ENCODE data around the gene C16orf87.

C16orf87 gene

DNA sequence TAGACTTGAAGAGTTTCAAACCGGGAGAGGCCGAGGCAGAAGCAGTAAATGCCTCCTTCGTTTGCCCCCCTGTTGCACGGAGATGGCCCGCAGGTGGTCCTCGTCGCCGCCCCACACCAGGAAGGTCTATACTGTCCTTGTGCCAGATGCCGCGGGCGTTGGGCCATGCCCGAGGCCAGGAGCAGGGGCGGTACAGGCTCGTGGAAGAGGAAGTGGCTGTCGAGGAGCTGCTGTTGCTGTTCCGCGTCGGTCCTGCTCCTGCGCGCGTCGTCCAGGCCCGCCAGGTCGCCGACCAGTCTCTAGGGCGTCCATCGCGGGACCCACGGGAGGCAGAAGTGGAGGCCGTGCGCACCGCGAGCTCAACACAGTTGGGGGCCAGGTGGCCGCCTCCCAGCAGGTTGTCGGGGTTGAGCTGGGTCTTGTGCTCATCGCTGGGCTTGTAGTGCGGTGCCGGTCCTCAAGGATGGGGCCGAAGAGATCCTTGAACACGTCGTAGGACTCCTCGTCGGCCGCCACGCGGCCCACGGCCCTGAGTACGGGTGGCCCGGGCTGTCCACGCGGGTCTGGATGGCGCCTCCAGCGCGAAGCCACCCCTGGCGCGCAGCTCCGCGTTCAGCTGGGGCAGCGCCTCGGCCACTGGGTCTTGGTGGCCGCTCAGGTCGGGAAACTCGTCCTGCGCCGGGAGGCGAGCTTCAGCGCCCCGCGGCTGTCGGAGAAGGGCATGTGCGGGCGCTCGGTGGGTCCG is 13.1 kb upstream of the C16orf87 start:
- DNase-seq, result peak; percentile 21

DNA sequence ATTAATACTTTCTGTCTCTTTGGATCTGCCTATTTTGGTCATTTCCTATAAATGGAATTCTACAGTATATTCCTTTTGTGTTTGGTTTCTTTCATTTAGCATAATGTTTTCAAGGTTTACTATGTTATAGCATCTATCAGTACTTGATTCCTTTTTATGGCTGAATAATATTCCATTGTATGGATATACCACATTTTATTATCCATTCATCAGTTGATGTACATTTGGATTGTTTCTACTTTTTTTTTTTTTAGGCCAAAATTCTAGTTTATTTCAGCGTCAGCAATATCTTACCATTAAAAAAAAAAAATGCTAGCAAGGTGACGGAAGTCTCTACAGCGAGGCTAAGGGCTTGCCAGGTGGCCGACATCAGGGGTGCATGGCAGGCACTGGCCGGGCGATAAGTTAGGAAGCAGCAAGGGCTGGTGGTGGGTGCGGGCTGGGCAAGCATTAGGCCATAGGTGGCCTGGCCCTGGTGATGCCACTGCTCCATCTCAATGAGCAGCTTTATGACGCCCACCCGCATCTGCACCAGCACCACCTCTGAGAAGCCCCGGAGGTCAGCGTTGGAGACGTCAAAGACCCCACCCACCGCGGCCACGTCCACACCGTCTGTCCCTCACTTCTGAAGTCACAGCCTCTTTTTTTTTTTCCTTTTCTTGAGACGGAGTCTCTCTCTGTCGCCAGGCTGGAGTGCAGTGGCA is 11.4 kb upstream of the C16orf87 start:
- DNase-seq, result no peak

DNA sequence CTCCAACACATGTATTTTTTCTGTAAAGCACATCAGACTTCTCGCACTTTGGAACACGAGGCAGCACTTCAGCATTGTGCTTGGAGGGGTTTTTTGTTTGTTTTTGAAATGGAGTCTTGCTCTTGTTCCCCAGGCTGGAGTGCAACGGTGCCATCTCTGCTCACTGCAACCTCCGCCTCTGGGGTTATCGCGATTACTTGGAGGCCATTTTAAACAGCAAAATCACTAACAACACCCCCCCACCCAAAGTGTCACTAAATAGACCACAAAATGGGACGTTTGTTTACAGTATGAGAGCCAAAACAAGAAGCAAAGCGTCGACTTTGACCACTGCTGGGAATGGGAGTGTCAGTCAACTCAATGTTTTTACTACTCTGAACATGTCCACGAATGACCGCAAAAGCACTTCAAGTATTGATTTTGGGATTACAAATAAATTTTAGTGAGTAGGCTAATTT is 9.0 kb upstream of the C16orf87 start:
- no peak for DNase-seq

- DNase-seq, result peak; percentile 76
Measured at GRCh38 chr16:46836534-46837530, 5.9 kb upstream of the C16orf87 start.

GRCh38 chr16:46833460-46833800 is 2.5 kb upstream of the C16orf87 start:
- DNase-seq, result no peak

- DNase-seq, result no peak
Measured at GRCh38 chr16:46832757-46833459, 1.9 kb upstream of the C16orf87 start.

- peak; percentile 27 for DNase-seq
Measured at GRCh38 chr16:46830417-46830901, 521 bp downstream of the C16orf87 start.

GRCh38 chr16:46828943-46829342 is 2.0 kb downstream of the C16orf87 start:
- no peak for DNase-seq

DNA sequence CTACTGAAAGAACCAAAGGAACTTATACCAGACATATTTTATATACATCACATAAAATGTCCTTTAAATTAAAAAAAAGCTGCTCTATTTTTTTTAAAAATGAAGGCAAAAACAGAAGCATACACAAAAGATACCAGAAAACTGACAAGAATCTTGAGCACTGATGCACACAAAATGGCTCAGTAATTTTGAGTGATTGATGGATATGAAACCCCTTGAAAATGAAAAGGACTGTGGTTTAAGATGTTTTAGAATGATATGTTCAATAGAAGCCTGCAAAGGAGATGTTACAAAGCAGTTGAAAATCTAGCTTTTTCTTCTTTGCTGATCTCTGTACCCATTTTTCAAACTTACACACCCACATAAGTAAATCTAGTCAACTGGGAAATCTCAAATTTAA is 2.7 kb downstream of the C16orf87 start:
- no peak for DNase-seq

DNA sequence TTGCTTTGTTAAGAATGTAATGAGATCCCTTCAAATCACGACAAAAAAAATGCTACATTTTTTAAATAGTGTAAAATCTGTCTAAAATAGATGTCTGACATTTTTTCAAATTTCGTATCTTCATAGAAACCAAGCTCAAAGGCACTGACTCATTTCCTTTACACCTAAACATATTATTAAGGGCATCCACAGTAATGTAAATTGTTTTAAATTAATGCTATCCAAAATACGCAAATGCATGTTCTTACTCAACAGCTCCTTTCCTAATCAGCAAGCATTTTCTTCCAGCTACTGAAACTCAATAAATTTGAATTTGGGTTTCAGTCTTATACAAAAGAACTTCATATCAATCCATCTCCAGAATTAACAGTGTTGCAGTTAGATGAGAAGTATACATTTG is 4.3 kb downstream of the C16orf87 start:
- DNase-seq, result no peak

GRCh38 chr16:46822270-46822669 is 8.7 kb downstream of the C16orf87 start:
- no peak for DNase-seq

GRCh38 chr16:46817961-46818360 is 13.0 kb downstream of the C16orf87 start:
- no peak for DNase-seq

DNA sequence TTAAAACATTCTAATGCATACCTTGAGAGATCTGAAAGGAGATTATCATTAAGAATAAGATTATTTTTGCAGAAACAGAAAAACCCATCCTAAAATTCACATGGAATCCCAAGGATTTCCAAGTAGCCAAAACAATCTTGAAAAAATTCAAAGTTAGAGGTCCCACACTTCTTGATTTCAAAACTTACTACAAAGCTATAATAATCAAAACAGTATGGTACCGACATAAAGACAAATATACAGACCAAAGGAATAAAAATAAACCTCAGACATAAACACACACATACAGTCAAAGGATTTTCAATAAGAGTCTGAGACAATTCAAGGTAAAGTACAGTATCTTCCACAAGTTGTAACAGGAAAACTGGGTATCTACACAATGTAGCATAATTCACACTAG is 16.2 kb downstream of the C16orf87 start:
- no peak for DNase-seq

DNA sequence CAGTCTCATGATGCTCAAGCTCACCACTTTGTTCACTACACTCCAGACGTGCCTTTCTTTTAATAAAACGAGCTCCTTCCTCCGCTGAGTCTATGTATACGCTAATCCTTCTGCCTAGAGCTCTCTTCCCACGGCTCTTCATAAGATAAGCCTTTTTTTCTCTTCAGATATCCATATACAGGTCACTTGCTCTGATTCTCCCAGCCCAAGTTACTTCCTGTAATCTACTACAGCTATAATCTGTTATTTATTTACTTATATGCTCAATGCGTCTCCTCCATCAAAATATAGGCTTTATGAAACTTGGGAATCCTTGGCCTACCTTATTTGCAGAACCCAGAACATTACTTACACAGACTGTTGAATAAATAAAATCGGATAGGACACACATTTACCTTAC is 17.4 kb downstream of the C16orf87 start:
- DNase-seq, result no peak

DNA sequence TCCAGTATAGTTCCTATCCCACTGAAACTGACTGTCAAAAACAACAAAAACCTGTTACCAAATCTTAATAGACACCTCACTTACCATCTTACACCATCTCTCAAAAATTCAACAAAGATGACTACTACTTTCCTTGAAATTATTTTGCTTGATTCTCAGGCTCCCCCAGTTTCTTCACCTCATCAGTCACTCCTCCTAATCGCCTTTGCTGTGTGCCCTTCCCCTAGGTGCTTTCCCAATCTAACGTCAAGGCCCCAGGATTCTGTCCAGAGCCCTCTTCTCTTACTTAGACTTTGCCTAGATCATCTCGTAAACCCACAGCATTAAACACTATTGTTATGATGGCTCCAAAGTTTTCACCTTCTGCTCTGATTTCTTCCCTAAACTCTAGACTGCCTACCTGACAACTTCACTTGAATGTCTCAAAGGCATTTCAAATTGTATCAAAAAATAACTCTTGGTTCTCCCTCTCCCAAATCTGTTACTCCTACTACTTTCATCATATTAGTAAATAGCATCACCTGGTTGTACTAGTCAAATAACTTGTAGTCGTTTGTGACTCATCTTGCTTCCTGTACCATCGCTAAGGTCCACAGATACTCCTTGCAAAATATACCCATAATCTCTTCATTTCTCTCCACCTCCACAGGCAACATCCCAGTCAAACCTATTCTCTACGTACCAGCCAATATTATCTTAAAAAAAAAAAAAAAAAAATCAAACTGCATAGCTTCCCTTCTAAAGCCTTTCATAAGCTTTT is 18.0 kb downstream of the C16orf87 start:
- DNase-seq, result no peak

- no peak for DNase-seq
Measured at GRCh38 chr16:46811682-46812081, 19.3 kb downstream of the C16orf87 start.

DNA sequence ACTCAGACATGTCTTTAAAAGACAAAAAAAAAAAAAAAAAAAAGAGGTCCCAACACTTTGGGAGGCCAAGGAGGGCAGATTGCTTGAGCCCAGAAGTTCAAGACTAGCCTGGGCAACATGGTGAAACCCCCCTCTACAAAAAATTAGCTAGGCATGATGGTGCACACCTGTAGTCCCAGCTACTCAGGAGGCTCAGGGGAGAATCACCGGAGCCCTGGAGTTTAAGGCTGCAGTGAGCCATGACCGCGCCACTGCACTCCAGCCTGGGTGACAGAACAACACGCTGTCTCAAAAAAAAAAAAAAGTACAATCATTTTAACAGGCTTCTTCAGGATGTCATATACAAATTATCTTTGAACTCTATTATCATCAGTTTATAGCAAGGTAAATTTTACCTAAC is 22.0 kb downstream of the C16orf87 start:
- DNase-seq, result no peak

GRCh38 chr16:46807336-46807735 is 23.6 kb downstream of the C16orf87 start:
- DNase-seq, result no peak

- DNase-seq, result no peak
Measured at GRCh38 chr16:46803373-46803772, 27.6 kb downstream of the C16orf87 start.

DNA sequence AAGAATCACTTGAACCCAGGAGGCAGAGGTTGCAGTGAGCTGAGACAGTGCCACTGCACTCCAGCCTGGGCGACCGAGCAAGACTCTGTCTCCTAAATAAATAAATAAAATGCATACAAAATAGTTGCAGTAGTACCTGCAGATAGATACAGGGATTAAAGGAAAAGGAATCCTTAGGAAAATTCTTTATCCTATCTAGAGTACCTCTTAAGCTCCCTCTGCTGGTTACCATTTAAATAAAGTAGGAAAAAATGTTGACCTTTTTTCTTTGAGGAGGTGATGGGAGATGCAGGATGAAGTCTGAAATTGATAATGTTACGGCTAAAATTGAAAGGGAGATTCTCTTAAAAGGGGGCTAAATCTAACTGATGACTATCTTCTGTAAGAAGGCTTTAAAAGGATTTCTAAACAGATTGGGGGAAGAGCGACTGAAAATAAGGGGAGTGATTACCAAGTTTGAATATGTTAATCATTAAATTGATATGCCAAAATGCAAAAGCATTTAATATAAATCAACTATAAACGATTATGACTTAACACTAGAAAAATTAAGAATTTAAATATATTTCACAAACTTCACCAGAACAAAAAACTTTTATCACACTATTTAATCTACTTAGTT is 29.4 kb downstream of the C16orf87 start:
- DNase-seq, result peak; percentile 28

DNA sequence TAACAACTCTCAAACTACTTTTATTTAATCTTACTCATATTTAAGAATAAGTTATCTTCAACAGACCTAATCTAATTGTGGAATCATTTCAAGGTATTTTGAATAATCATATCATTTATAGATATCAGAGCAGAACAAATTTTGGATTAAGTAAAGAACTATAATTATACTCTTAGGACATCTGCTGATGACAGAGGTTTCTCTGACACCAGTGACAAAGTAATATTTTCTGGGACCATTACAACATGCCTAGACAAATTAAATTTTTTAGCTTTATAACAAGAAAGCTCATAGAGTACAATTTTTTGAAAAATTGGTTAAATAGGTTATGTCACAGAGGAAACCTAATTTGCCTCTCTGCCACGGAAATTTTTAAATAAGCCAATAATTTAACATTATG is 30.5 kb downstream of the C16orf87 start:
- no peak for DNase-seq
